Posterior vena cava (tissue), 2 donors: Measurements from ENCODE around the gene G6PC2. TPM values are rescaled to one million over a fixed set of nuclear protein-coding genes. Genes with fewer than 3 reads are reported as not detected.
"Not testable (repeated sequence)": the region's sequence is repeated elsewhere in the genome, so short reads cannot be mapped to it uniquely, and the experiment has no call there.

Experiments
- DNase-seq: peaks from one replicate; pipeline ENCODE4 v3.0.0-alpha.2; 2020; ENCODE audit warnings: low spot score
- intact Hi-C, 2 donors: fragments of 100-400 bp; cut with DNase I; formaldehyde crosslinking; loops; one replicate each; pipeline versions ENCODE4 v1.14.1 to v1.14.2; 2022 to 2023
- long read RNA-seq, 2 donors: library from polyadenylated mRNA; unstranded; transcript quantifications; one replicate each; pipeline ENCODE4 v2.0.0, GENCODE V29; 2020 to 2021
- total RNA-seq, 2 donors: library from RNA; stranded (reverse); fragmentation: NEBNext Ultra II Directional; extraction: Animal tissue kit (Norgen Biotek cat#: 25700); gene quantifications; one replicate each; pipeline ENCODE4 v1.2.1, GENCODE V29; 2021
- donor health status: DM: yes; HTN: yes; CAD: no.
- donor health status: DM: yes; HTN: yes; CAD: no.

Gene G6PC2
- under 1 TPM in 1 of 2 donors, not detected in 1; 0.14 TPM for total RNA-seq
- long read RNA-seq, donor 1: 0 reads
- long read RNA-seq, donor 2: 0 reads

- intact Hi-C loops: no loop called here
- no peak for DNase-seq
Observed at GRCh38 chr2:168901003-168901402, at the start of gene G6PC2. TSS of gene G6PC2 (plus strand) at chr2:168901291. CDS start at chr2:168901332, 41 bp downstream.

GRCh38 chr2:168851674-168852320, 49.3 kb upstream of the G6PC2 start:
- intact Hi-C loops: no loop called here
- DNase-seq: no peak

- intact Hi-C loops: no loop called here
- DNase-seq: no peak
Observed at GRCh38 chr2:168852481-168852880, 48.6 kb upstream of the G6PC2 start.

GRCh38 chr2:168853471-168853870, 47.6 kb upstream of the G6PC2 start:
- intact Hi-C loops: no loop called here
- no peak for DNase-seq

GRCh38 chr2:168854651-168855050, 46.4 kb upstream of the G6PC2 start:
- intact Hi-C loops: no loop called here
- no peak for DNase-seq

GRCh38 chr2:168855601-168856000, 45.5 kb upstream of the G6PC2 start:
- intact Hi-C loops: no loop called here
- no peak for DNase-seq

GRCh38 chr2:168858146-168858545, 42.9 kb upstream of the G6PC2 start:
- intact Hi-C loops: no loop called here
- DNase-seq: no peak

- intact Hi-C loops: not testable (repeated sequence)
Observed at GRCh38 chr2:168867164-168867563, 33.9 kb upstream of the G6PC2 start.

GRCh38 chr2:168870369-168870768, 30.7 kb upstream of the G6PC2 start:
- intact Hi-C loops, DNase-seq: not testable (repeated sequence)

More at GRCh38 chr2:168867164-168867563, 33.9 kb upstream of the G6PC2 start:
- not testable (repeated sequence) for DNase-seq

GRCh38 chr2:168870824-168871223, 30.3 kb upstream of the G6PC2 start:
- intact Hi-C loops, DNase-seq: not testable (repeated sequence)

GRCh38 chr2:168874368-168875054, 26.6 kb upstream of the G6PC2 start:
- intact Hi-C loops: no loop called here
- DNase-seq: no peak

GRCh38 chr2:168882163-168882562, 18.9 kb upstream of the G6PC2 start:
- intact Hi-C loops, DNase-seq: not testable (repeated sequence)

GRCh38 chr2:168884975-168885374, 16.1 kb upstream of the G6PC2 start:
- intact Hi-C loops: no loop called here
- no peak for DNase-seq

GRCh38 chr2:168889635-168890005, 11.5 kb upstream of the G6PC2 start:
- intact Hi-C loops: no loop called here
- no peak for DNase-seq

- intact Hi-C loops: no loop called here
- peak; percentile 95 for DNase-seq
Observed at GRCh38 chr2:168890006-168890782, 10.9 kb upstream of the G6PC2 start, which contains the start of gene SPC25. TSS of gene SPC25 (minus strand) at chr2:168890430. CDS start at chr2:168889519, 911 bp downstream.

- DNase-seq: no peak
- intact Hi-C loops: no loop called here
Observed at GRCh38 chr2:168892327-168892726, 8.8 kb upstream of the G6PC2 start.

- intact Hi-C loops: no loop called here
Observed at GRCh38 chr2:168894101-168894500, 7.0 kb upstream of the G6PC2 start.

GRCh38 chr2:168894720-168895119, 6.4 kb upstream of the G6PC2 start:
- intact Hi-C loops: no loop called here
- no peak for DNase-seq

More at GRCh38 chr2:168894101-168894500, 7.0 kb upstream of the G6PC2 start:
- no peak for DNase-seq

- intact Hi-C loops: no loop called here
Observed at GRCh38 chr2:168895771-168896170, 5.3 kb upstream of the G6PC2 start.

GRCh38 chr2:168896783-168897182, 4.3 kb upstream of the G6PC2 start:
- no peak for DNase-seq
- intact Hi-C loops: no loop called here

More at GRCh38 chr2:168895771-168896170, 5.3 kb upstream of the G6PC2 start:
- no peak for DNase-seq
